HG03439 (cell line): ENCODE results near the gene ITPRIPL1.

Experiments
- ATAC-seq: cut with Tn5 transposase; IDR thresholded peaks from one replicate; pipeline ENCODE4 v1.9.1; 2021; ENCODE audit warnings: mild to moderate bottlenecking, moderate library complexity; ENCODE audit not compliant: unreplicated experiment

Gene ITPRIPL1

DNA sequence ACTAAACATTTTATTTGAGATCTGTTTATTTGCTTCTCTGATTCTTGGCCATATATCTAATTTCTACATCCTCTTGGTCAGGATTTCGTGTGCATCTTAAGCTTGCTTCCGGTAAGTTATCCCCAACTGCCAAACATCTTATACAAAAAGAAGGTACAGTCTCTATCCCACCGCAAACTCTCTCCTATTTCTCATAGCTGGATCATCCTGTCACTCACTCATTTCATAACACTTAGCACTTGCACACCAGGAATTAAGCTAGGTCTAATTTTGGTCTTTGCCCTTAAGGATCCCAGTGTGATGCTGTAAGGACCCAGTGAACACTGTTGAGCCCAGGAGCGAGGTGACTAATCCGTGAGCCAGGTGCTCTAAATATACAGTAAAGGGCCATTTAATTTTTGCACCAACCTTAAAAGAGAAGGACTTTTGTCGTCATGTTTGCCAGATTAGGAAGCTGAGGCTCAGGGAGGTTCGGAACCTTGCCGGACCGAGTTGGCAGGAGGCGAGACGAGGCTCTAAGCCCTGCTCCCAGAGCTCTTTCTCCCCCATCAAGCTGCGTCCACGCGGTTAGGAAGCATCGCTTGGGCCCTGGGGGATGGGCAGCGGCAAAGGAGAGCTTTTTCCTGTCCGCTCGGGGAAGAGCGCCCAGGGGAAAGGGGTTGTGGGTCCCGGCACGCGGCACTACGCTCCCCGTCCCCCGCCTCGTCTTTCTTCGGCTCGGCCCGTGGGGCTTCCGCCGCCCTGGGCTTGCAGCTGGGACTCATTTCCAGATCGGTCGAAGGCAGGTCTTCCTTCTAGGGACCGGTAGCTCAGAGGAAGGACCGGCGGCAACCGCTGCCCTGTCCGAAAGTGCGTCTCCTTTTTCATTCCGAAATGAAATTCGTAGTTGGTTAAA, 4.1 kb upstream of the ITPRIPL1 start:
- ATAC-seq, result peak; percentile 33

DNA sequence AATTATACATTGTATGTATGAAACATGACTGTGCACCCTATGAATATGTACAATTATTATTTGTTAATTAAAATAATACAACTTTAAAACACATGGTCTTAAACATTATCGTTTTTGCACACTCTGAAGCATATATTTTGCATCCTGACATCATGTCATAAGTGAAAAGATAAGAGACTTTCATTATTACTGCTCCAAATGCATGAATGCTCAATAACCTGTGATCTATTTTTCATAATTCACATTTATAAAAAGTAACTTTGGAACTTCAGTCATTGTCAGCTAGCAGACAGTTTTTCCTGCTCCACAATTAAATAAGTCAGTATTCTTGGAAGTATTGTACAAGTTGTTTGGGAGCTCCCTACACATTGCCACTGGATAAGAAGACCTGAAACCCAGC, 1.3 kb upstream of the ITPRIPL1 start:
- ATAC-seq, result no peak

DNA sequence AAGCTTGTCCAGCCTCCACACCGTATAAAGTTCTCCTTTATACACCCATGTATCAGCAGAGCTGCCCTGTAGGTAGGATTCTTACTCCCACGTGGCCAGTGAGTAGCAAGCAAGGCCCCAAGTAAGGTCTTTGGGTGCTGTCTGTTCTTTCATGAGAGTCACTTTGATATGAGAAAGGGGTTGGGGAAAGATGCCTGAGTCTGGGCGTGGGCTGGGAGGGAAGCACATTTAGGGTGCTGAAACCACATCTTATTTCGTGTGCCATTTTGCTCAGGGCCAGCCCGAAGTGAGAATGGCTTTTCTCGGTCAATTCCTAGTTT, 436 bp upstream of the ITPRIPL1 start:
- ATAC-seq, result no peak

DNA sequence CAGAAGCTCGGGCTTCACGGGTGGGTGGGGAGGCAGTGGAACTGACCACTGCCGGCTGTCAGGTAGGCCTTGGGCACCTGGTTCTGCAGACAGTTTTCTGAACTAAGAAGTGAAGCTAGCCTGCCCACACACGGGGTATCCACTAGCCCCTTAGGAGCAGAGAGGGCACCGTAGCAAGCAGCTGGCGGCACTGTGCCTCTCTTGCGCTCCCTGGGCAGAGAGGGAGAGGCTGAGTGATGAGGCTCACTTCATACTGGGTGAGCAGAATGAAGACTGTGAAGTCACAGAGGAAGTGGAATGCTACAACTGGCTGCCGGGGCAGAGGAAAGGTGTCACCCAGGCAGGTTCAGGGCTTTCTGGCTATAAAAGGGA, 753 bp downstream of the ITPRIPL1 start:
- ATAC-seq, result no peak

DNA sequence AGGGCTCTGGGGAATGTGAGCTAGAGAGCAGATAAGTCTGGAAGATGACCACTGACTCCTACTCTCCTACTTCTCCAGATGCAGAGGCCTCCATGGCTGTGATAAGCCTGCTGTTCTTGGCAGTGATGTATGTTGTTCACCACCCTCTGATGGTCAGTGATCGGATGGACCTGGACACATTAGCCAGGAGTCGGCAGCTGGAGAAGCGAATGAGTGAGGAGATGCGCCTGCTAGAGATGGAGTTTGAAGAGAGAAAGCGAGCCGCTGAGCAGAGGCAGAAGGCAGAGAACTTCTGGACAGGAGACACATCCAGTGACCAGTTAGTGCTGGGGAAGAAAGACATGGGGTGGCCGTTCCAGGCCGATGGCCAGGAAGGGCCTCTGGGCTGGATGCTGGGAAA, 1.4 kb downstream of the ITPRIPL1 start:
- ATAC-seq, result no peak

DNA sequence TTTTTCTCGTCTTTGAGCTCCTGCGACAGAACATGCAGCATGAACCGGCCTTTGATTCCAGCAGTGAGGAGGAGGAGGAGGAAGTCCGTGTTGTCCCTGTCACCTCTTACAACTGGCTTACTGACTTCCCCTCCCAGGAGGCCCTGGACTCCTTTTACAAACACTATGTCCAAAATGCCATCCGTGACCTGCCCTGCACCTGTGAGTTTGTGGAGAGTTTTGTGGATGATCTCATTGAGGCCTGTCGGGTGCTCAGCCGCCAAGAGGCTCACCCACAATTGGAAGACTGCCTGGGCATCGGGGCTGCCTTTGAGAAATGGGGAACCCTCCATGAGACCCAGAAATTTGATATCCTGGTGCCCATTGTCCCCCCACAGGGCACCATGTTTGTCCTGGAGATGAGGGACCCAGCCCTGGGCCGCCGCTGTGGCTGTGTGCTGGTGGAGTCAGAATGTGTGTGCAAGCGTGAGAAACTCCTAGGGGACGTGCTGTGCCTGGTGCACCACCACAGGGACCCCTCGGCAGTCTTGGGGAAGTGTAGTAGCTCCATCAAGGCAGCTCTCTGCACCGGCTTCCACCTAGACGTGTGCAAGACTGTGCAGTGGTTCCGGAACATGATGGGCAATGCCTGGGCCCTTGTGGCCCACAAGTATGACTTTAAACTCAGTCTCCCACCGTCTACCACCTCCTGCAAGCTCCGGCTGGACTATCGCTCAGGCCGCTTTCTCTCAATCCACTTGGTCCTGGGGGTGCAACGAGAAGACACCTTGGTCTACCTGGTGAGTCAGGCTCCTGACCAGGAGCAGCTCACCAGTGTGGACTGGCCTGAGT, 2.1 kb downstream of the ITPRIPL1 start:
- no peak for ATAC-seq

DNA sequence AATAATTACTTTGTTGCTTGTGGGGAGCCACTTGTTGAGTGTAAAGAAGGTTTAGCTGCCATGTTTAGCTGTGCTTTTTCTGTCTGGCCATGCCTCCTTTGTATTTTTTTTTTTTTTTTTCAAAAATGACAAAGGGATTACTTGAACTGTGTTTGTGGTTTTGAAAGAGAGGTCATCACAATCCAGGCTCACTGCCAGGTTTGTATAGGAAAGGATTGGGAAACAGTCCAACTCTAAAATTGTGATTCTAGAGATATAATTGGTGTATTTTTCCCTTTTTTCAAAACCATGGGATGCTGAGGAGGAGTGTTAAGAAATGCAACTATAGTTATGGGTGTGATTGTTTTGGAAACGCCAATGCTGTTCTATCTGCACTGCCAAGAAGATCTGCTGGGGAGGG, 4.3 kb downstream of the ITPRIPL1 start:
- ATAC-seq, result no peak

DNA sequence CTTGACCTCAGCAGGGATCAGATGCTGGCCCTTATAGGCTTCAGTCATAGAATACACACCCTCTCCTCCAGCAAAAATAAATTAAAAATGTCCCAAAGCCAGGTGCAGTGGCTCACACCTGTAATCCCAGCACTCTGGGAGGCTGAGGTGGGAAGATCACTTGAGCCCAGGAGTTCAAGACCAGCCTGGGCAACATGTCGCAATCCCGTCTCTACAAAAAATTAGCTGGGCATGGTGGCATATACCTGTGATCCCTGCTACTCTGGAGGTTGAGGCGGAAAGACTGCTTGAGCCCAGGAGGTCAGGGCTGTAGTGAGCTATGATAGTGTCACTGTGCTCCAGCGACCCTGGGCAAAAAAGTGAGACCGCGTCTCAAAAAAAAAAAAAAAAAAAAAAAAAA, 4.8 kb downstream of the ITPRIPL1 start:
- no peak for ATAC-seq

DNA sequence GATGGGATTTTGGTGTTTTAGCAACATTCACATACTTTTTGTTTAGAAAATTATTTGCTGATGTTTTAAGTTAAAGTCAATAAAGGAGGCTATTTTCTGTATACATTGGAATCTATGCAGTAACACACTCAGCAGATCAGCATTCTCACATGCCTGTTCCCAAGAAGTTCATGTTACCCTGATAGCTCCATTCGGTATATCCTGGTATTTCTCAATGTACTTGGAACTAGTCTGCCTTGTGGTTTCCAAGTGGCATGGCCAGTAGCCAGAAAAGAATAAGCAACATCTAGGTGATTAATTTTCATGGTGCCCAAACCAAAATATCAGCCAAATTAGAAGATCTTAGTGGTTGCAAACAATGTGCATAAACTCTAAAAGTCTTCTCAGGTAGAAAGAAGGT, 5.3 kb downstream of the ITPRIPL1 start:
- no peak for ATAC-seq

DNA sequence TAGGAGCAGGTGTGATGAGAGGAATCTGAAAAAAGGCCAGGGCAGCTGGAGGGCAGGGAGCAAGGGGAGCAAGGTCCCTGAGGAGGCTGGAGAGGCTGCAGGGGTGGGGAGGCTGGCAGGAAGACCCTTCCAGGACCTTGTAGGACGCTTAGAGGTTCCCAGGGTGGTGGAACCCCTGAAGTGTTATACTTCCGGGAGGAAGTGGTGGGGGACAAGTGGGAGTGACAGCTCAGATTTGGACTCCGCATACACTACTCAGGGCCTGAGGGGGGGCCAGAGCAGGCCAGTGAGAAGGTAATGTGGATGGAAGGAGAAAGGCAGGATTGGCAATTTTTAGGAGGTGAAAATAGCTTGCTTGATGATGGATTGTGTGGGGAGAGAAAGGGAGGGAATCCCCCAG, 8.6 kb downstream of the ITPRIPL1 start:
- ATAC-seq, result no peak

DNA sequence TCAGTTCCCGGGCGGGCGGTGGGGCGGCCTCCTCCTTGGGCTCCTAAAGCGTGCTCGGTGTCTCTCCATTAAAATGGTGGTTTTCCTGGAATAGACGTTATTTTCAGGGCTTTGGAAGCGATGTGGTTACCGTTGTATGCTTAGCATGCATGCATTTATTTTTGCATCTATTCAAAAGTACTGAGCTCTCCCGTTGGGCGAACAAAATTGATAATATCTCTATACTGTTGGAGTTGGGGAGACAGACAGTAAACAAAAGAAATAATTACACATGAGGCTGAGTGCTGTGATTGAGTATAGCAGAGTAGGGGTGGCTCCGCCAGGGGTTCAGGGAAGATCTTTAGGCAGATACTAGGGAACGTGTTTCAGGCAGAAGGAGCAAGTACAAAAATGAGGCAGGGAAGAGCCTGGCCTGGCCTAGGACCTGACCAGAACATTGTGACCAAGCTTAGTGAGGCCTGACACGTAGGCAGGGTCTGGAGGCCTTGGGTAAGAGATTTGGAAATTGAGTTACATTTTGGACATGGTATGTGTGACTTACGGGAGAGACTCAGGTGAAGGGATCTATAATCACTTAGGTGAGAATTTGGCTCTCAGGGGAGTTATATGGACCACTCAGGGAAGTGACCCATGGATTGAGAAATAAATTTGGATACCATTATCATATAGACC, 11.1 kb downstream of the ITPRIPL1 start:
- ATAC-seq, result no peak

DNA sequence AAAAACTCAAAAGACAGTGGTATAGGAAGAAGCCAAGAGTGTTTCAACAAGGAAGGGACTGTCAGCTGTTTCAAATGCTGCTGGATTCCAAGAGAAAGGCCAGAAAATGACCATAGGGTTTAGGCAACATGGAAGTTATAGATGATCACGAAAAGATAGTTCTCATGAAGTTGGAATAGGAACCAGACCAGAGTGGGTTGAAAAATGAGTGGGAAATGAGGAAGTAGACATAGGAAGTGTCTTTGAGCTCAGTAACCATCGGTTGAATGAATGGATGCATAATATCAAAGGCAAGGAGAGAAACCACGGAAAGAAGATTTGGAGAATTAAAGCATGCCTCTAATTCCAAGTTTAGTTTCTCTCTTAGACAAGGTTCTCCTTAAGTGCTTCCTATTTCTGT, 11.8 kb downstream of the ITPRIPL1 start:
- no peak for ATAC-seq

DNA sequence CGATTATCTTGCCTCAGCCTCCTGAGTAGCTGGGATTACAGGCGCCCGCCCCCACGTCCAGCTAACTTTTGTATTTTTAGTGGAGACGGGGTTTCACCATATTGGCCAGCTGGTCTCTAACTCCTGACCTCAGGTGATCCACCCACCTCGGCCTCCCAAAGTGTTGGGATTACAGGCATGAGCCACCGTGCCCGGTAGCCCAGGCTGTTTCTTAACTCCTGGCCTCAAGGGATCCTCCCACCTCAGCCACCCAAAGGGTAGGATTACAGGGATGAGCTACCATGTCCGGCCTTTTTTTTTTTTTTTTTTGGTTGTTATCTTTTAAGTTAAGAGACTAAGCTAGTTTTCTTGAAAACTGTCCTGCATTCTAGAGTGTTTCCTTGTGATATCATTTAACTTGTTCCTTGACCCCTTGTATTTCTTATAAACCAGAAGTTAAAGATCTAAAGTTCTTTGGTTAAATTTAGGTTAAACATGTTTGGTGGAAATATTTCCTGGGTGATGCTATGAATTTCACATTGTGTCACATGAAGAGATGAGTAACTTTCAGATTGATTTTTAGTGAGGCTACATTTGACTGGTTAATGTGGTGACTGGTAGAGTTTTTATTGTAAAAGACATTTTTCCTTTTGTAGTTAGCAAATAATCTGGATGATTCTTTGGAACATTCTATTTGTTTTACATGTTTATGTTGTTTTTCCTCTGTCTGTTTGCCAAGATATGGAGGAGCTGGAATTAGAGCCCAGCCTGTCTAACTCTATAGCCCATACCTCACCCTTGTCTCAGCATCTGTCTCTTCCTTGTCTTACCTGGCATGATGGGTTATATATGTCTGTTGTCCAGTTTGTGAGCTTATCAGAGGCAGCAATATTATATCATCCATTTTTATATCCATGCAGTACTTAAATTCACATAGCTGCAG, 15.6 kb downstream of the ITPRIPL1 start:
- no peak for ATAC-seq

DNA sequence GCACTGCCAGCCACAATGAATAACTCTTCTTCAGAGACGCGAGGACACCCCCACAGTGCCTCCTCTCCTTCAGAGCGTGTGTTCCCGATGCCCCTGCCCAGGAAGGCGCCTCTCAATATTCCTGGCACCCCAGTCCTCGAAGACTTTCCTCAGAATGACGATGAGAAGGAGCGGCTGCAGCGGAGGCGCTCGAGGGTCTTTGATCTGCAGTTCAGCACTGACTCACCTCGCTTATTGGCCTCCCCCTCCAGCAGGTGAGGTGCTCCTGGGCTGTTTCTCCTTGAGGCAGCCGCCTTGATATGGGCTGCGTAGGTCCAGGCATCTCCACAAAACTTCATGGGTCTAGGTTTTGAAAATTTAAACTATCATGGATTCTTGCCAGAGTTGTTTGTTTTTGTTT, 16.5 kb downstream of the ITPRIPL1 start:
- no peak for ATAC-seq

DNA sequence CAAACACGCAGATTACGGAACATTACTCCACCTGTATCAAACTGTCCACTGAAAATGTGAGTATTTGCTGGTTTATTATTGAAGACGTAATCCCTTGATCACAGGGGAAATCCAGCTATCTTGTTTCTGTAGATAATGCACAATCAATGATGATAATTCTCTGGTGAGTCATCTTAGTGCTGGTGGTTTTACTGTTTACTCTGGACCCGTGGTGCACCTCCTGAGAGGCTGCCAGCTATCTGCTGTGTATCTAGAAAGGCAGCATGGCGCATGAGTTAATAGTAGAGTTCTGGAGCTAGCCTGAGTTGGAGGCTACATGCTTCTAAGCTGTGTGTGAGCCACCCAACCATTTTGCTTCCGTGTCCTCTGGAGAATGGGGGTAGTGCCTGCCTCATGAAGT, 17.0 kb downstream of the ITPRIPL1 start:
- ATAC-seq, result no peak

DNA sequence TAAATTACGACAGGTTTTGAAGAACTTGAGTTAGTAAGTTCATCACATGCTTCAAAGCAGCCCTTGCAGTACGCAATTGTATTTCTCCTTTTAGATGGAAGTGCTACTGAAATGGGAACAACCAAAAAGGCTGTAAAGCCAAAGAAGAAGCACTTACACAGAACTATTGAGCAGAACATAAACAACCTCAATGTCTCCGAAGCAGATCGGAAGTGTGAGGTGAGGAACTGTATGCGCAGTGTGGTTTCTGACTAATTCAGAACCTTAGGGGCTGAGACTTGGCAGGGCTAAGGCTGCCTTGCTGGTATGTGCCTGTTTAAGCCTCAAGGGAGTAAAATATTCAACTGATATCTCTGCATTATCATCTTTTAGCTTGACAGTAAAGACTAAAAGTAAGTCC, 18.9 kb downstream of the ITPRIPL1 start:
- ATAC-seq, result peak; percentile 74

DNA sequence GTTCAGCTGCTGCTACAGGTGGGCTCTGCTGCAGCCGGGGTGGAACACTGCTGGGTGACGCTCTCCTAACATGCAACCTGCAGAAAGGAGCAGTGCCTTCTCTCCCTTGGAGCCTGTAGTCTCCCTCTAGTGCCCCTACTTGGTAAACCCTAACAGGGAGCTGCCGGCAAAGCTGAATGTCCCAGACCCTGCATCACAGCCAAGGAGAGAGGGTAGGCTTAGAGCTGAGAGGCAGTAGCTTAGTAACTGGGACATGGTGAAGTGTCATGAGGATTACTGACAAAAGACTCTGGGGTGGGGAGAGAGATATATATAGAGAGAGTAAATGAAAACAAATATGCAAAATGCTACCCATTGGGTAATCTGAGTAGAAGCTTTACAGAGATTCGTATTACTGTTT, 20.3 kb downstream of the ITPRIPL1 start:
- no peak for ATAC-seq

DNA sequence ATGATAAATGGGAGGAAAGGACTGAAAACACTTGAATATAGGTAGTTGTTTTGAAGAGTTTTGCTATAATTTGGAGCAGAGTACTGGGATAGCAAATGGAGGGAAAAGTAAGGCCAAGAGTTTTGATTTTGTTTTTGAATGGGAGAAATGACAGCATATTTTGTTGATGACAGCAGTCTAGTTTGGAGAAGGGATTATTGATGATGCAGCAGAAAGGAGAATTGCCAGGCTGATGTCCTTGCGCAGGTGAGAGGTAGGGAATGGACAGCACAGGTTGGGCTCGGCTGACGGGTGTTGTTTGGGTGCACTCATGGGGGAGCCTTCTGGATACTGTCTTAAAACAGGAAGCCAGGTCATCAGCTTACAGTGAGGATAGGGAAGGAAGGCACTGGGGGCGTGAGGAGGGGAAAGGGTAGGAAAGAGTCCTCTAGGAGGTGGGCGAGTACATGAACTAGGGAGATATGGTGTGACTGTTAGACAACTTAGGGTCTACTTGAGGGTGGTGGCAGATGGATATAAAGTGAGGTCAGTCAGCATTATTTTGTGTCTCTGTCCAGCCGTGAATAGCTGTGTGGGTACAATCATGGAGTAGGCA, 20.8 kb downstream of the ITPRIPL1 start:
- ATAC-seq, result no peak

DNA sequence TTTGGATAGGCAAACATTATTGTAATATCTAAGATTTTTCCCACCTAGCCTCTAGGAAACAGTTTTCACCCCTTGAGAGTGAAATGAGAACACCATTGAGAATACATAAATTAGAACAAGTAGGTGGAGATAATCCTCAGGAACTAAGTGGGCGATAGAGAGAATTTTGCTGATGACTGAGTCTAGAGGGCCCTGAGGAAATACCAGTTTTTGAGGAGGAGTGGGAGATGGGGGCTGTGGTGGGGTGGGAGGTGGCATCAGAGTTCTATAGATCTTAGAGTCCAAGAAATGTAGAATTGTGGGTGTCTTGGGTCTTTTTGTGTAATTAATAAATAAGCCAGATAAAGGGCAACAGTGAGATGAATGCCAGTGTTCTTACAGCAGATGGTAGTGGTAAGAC, 22.3 kb downstream of the ITPRIPL1 start:
- ATAC-seq, result no peak

DNA sequence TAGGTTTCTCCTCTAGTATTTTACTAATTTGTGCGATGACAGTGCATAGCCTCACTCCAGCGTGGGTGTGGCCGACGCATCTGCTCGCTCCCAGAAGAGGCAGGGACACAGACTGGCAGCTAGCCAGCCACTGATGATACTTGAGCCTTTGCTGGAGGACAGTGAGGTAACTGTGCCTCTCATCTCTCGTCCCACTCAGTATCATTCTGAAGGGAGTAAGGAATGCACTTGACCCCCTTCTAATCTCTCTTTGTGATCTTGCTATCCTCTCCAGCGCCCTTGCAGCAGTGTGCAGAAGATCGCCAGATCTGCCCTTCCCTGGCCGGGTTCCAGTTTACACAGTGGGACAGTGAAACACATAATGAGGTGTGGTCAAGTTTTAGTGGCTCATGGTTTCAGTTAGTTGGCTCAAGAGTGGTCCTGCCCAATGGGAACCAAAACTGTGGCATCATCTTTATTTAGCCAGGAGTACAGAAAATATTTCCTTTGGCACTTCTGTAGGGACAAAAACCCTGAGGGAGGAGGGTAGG, 28.0 kb downstream of the ITPRIPL1 start:
- ATAC-seq, result no peak
